Measurements from ENCODE around the gene OLFM1. TPM values are rescaled to one million over a fixed set of nuclear protein-coding genes. Genes with fewer than 3 reads are reported as not detected.

The OLFM1 gene
- total RNA-seq, 4 donors from 2014 or later: 12.1 to 31.4 (median 23.2) TPM

- TF ChIP-seq CTCF (IDR thresholded peaks at IDR 0.05): no peak
- no peak for ATAC-seq (ENCODE audit: low FRiP score)
Observed at GRCh38 chr9:135167356-135167755, 79.9 kb downstream of the OLFM1 start.

GRCh38 chr9:135167849-135168655 is 80.6 kb downstream of the OLFM1 start:
- ATAC-seq (ENCODE audit: low FRiP score) (no peak), DNase-seq (ENCODE audit: low spot score) (no peak)
- TF ChIP-seq CTCF (IDR thresholded peaks at IDR 0.05): no peak

More at GRCh38 chr9:135167356-135167755, 79.9 kb downstream of the OLFM1 start:
- DNase-seq (ENCODE audit: low spot score): no peak

GRCh38 chr9:135169709-135170226 is 82.3 kb downstream of the OLFM1 start:
- ATAC-seq (ENCODE audit: low FRiP score) (no peak), DNase-seq (ENCODE audit: low spot score) (no peak)
- TF ChIP-seq CTCF (IDR thresholded peaks at IDR 0.05): no peak

GRCh38 chr9:135170535-135170934 is 83.1 kb downstream of the OLFM1 start:
- ATAC-seq (ENCODE audit: low FRiP score) (no peak), DNase-seq (ENCODE audit: low spot score) (no peak)
- no peak for TF ChIP-seq CTCF (IDR thresholded peaks at IDR 0.05)

Other genes with a start within 250 kb of the OLFM1 start
- gene FCN2, start 206.9 kb upstream of the OLFM1 start, total RNA-seq: 1 to 10 TPM in 1 of 4 donors, under 1 TPM in 1, not detected in 2; 0.84 to 2.6 TPM
- 10 to 100 TPM in 2 of 4 donors, 1 to 10 TPM in 2; 1.3 to 27.0 (median 10.9) TPM for gene FCN1, start 169.8 kb upstream of the OLFM1 start, total RNA-seq